Stimulated activated CD4-positive, alpha-beta T cell treated with anti-CD3 and anti-CD28 coated beads, Interleukin-4, amount 100 ng/mL, for 4 hours (primary cell): Measurements from ENCODE around the gene OR4K15.
"Not testable (repeated sequence)": the region's sequence is repeated elsewhere in the genome, so short reads cannot be mapped to it uniquely, and the experiment has no call there.

Experiments used
- DNase-seq, 2 experiments: peaks; one replicate each; pipeline ENCODE4 v3.0.0-alpha.2; 2020

OR4K15 gene, protein sequence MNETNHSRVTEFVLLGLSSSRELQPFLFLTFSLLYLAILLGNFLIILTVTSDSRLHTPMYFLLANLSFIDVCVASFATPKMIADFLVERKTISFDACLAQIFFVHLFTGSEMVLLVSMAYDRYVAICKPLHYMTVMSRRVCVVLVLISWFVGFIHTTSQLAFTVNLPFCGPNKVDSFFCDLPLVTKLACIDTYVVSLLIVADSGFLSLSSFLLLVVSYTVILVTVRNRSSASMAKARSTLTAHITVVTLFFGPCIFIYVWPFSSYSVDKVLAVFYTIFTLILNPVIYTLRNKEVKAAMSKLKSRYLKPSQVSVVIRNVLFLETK

GRCh38 chr14:19975291-19975690 lies at the start of gene OR4K15:
OR4K15 (plus strand) TSS chr14:19975591; CDS start chr14:19975591, 0 bp downstream.
- no peak for DNase-seq

- no peak for DNase-seq
Observed at GRCh38 chr14:19930617-19931016, 44.8 kb upstream of the OR4K15 start, which contains the start of gene OR4K1. OR4K1 (plus strand) TSS chr14:19930917; CDS start chr14:19935667, 4,750 bp downstream.

GRCh38 chr14:19941668-19942067 lies 33.7 kb upstream of the OR4K15 start:
- DNase-seq = no peak

- DNase-seq = no peak
Observed at GRCh38 chr14:19947413-19948090, 27.8 kb upstream of the OR4K15 start.

DNA sequence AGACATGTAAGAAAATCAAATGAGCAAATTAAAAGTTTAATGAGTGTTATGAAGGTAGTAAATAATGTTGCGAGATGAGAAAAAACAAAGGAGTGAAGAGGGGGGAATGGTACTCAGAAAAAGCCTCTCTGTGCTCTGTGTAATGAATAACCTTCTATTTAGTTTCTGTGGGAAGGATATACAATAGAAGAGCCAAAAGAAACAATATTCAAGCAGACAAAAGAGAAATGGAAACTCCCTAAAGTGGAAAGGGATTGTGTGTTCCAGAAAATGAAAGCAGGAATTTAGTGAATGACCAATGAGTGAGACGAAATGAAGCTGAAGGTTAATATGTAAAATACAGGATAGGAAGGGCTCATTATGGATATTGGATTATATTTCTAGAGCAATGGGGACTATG lies 26.2 kb upstream of the OR4K15 start:
- no peak for DNase-seq

DNA sequence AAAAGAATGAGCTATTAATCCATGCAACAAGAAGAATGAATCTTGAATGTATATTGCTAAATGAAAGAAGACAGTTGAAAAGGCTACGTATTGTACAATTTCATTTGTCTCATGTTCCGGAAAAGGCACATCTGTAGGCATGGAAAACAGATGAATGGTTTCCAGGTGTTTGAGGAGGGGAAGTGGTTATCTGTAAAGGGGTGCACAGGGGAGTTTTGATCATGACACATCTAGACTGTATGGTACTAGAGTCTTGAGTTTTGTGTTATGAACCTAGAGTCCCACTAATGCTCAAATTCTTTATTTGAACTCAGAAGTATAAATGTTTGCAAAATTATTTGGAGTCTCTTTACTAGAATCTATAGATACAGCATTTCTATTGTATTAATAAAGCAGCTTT lies 5.7 kb upstream of the OR4K15 start:
- not testable (repeated sequence) for DNase-seq

GRCh38 chr14:19974844-19975243 lies 547 bp upstream of the OR4K15 start:
- DNase-seq = no peak

DNA sequence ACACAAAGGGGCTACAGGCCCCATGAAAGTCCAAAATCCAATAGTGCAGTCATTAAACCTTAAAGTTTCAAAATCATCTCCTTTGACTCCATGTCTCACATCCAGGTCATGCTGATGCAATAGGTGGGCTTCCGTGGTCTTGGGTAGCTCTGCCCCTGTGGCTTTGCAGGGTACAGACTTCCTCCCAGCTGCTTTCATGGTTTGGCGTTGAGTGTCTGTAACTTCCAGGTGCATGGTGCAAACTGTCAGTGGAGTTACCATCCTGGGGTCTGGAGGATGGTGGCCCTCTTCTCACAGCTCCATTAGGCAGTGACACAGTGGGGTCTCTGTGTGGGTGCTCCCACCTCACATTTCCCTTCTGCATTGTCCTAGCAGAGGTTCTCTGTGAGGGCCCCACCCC lies 18.0 kb downstream of the OR4K15 start:
- no peak for DNase-seq

- DNase-seq = no peak
Observed at GRCh38 chr14:20001863-20002262, 26.5 kb downstream of the OR4K15 start, which contains the start of gene OR4Q2. OR4Q2 (plus strand) TSS chr14:20002163.

- no peak for DNase-seq
Observed at GRCh38 chr14:20002319-20002718, 26.9 kb downstream of the OR4K15 start.

- no peak for DNase-seq
Observed at GRCh38 chr14:20008156-20008555, 32.8 kb downstream of the OR4K15 start.

DNA sequence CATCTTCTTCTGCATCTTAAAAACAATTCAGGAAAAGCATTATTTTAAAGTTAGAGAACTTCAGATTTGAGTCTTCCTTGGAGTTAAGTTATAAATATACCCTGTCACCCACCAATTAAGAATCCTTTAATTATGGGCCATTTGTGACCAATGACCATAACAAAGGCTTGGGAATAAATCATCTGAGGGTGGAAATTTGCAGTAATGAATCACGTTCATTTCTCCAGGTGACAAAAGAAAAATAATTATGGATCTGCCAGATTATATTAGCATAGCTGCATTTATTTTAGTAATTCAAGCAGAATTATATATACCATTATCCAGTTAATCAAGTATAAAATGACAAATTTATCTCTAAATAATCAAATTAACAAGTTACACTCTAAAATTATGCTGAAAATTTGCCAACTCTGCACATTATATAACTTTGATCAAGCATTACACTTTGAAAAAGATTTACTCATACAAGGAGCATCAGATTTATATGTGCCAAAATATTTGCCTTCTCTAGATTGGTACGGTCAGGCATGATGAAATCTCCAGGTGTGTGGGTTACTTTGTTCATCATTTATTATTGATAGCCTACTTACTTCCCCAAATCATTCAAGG lies 44.0 kb downstream of the OR4K15 start, which contains the start of gene OR4K14:
OR4K14 (minus strand) TSS at position 51 of the 609 bp plus-strand sequence. CDS start 4,114 bp downstream, outside the sequence.
- no peak for DNase-seq
